Left colon (tissue), 2 donors: ENCODE measurements around the gene RNF112. TPM values are rescaled to one million over a fixed set of nuclear protein-coding genes. Genes with fewer than 3 reads are reported as not detected.

Experiments
- ATAC-seq: fragments of 200-7000 bp; cut with Tn5 transposase; one replicate; pipeline ENCODE4 v1.9.1; 2020; ENCODE audit warnings: mild to moderate bottlenecking, moderate library complexity
- DNase-seq, 2 donors: peaks; one replicate each; pipeline ENCODE4 v3.0.0-alpha.2; 2020
- intact Hi-C, 2 donors: fragments of 100-400 bp; cut with DNase I in 1 of 2; cut with micrococcal nuclease in 1 of 2; formaldehyde crosslinking; loops; one replicate each; pipeline versions ENCODE4 v1.11.2 to v1.14.0; 2022; cut with DNase I, micrococcal nuclease
- total RNA-seq, 2 donors: library from RNA; stranded (reverse); fragmentation: NEBNext Ultra II Directional; extraction: Animal tissue kit (Norgen Biotek cat#: 25700); gene quantifications; one replicate each; pipeline ENCODE4 v1.2.1, GENCODE V29; 2021
- donor health status: DM: no; HTN: no; CAD: no.
- donor health status: DM: yes; HTN: yes; CAD: no.

Gene RNF112
- total RNA-seq, 2 donors from 2014 or later = 4.0 to 4.6 TPM

- ATAC-seq (no peak), DNase-seq (no peak)
- intact Hi-C loops = no loop called here
These were observed 3.3 kb upstream of the RNF112 start for GRCh38 chr17:19407601-19408345.

- ATAC-seq = no peak
- intact Hi-C loops = no loop called here
- no peak for DNase-seq
These were observed 2.7 kb upstream of the RNF112 start for GRCh38 chr17:19408346-19408710.

GRCh38 chr17:19409066-19409465 is 2.0 kb upstream of the RNF112 start:
- intact Hi-C loops = no loop called here
- DNase-seq (no peak), ATAC-seq (no peak)

- DNase-seq (no peak), ATAC-seq (no peak)
These were observed 1.5 kb upstream of the RNF112 start for GRCh38 chr17:19409509-19409908.

GRCh38 chr17:19410091-19410490 is 941 bp upstream of the RNF112 start:
- ATAC-seq = peak; percentile 70
- peak in 1 of 2 donors; percentile 17 for DNase-seq
- intact Hi-C loops = loop anchor here in 1 of 2 donors (10.0 kb wide), 1 partner anchor 45 kb away; the partner anchor contains the start of gene B9D1

More at GRCh38 chr17:19409509-19409908, 1.5 kb upstream of the RNF112 start:
- intact Hi-C loops = no loop called here

GRCh38 chr17:19411631-19412030 is 599 bp downstream of the RNF112 start:
- ATAC-seq (no peak), DNase-seq (no peak)
- intact Hi-C loops = loop anchor here in 1 of 2 donors (10.0 kb wide), 1 partner anchor 47 kb away; the partner anchor contains the start of gene B9D1

- DNase-seq = no peak
- intact Hi-C loops = loop anchor here in 1 of 2 donors (10.0 kb wide), 1 partner anchor 48 kb away; the partner anchor contains the start of gene B9D1
- ATAC-seq = no peak
These were observed 1.5 kb downstream of the RNF112 start for GRCh38 chr17:19412510-19412909.

- intact Hi-C loops = loop anchor here in 1 of 2 donors (10.0 kb wide), 1 partner anchor 48 kb away; the partner anchor contains the start of gene B9D1
- ATAC-seq = no peak
- DNase-seq = no peak
These were observed 2.0 kb downstream of the RNF112 start for GRCh38 chr17:19412984-19413383.

GRCh38 chr17:19413761-19414160 is 2.7 kb downstream of the RNF112 start:
- DNase-seq = no peak
- no peak for ATAC-seq
- intact Hi-C loops = loop anchor here in 1 of 2 donors (10.0 kb wide), 1 partner anchor 49 kb away; the partner anchor contains the start of gene B9D1

GRCh38 chr17:19414396-19415280 is 3.6 kb downstream of the RNF112 start:
- ATAC-seq = no peak

GRCh38 chr17:19415311-19415710 is 4.3 kb downstream of the RNF112 start:
- ATAC-seq (no peak), DNase-seq (peak in 1 of 2 donors; percentile 1)
- intact Hi-C loops = loop anchor here in 1 of 2 donors (10.0 kb wide), 1 partner anchor 51 kb away; the partner anchor contains the start of gene B9D1

More at GRCh38 chr17:19414396-19415280, 3.6 kb downstream of the RNF112 start:
- intact Hi-C loops = loop anchor here in 1 of 2 donors (10.0 kb wide), 1 partner anchor 50 kb away; the partner anchor contains the start of gene B9D1
- DNase-seq = no peak

- ATAC-seq = no peak
- intact Hi-C loops = loop anchor here in 1 of 2 donors (10.0 kb wide), 1 partner anchor 51 kb away; the partner anchor contains the start of gene B9D1
These were observed 5.1 kb downstream of the RNF112 start for GRCh38 chr17:19415806-19416775.

GRCh38 chr17:19417611-19418010 is 6.6 kb downstream of the RNF112 start:
- intact Hi-C loops = loop anchor here in 1 of 2 donors (10.0 kb wide), 1 partner anchor 53 kb away; the partner anchor contains the start of gene B9D1
- ATAC-seq (no peak), DNase-seq (no peak)

More at GRCh38 chr17:19415806-19416775, 5.1 kb downstream of the RNF112 start:
- DNase-seq = no peak

GRCh38 chr17:19418251-19418992 is 7.4 kb downstream of the RNF112 start:
- DNase-seq = no peak
- intact Hi-C loops = loop anchor here in 1 of 2 donors (10.0 kb wide), 1 partner anchor 54 kb away; the partner anchor contains the start of gene B9D1
- ATAC-seq = no peak

- ATAC-seq = no peak
- DNase-seq = no peak
- intact Hi-C loops = no loop called here
These were observed 10.2 kb downstream of the RNF112 start for GRCh38 chr17:19421219-19421618.

GRCh38 chr17:19421926-19422325 is 10.9 kb downstream of the RNF112 start:
- ATAC-seq = no peak
- intact Hi-C loops = no loop called here
- no peak for DNase-seq
